Adipocyte (in vitro differentiated cells): ENCODE measurements around the gene OR10H5.
"Not testable (repeated sequence)": the region's sequence is repeated elsewhere in the genome, so short reads cannot be mapped to it uniquely, and the experiment has no call there.

Experiments used
- DNase-seq: peaks from one replicate; pipeline ENCODE4 v3.0.0-alpha.2; 2015; ENCODE audit warnings: low read depth
- H3K27me3 ChIP-seq: replicated peaks from 2 replicates; pipeline ENCODE4 v1.7.0; 2013; ENCODE audit warnings: mild to moderate bottlenecking, low read length, moderate library complexity; ENCODE audit not compliant: control insufficient read depth, insufficient read depth
- H3K36me3 ChIP-seq: 2 replicates; pipeline ENCODE4 v1.7.0; 2013; ENCODE audit warnings: low read length, mild to moderate bottlenecking, moderate library complexity; ENCODE audit not compliant: control insufficient read depth, insufficient read depth, severe bottlenecking
- H3K4me1 ChIP-seq: 2 replicates; pipeline ENCODE4 v1.7.0; 2013; ENCODE audit warnings: mild to moderate bottlenecking, low read length, moderate library complexity; ENCODE audit not compliant: control insufficient read depth, insufficient read depth
- H3K4me3 ChIP-seq: 2 replicates; pipeline ENCODE4 v1.7.0; 2013; ENCODE audit warnings: mild to moderate bottlenecking, low read length, moderate library complexity
- H3K9ac ChIP-seq: 2 replicates; pipeline ENCODE4 v1.7.0; 2013; ENCODE audit warnings: mild to moderate bottlenecking, low read length, moderate library complexity
- H3K9me3 ChIP-seq: 2 replicates; pipeline ENCODE4 v1.7.0; 2013; ENCODE audit warnings: mild to moderate bottlenecking, low read length, moderate library complexity; ENCODE audit not compliant: control insufficient read depth

OR10H5 gene, protein sequence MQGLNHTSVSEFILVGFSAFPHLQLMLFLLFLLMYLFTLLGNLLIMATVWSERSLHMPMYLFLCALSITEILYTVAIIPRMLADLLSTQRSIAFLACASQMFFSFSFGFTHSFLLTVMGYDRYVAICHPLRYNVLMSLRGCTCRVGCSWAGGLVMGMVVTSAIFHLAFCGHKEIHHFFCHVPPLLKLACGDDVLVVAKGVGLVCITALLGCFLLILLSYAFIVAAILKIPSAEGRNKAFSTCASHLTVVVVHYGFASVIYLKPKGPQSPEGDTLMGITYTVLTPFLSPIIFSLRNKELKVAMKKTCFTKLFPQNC

DNA sequence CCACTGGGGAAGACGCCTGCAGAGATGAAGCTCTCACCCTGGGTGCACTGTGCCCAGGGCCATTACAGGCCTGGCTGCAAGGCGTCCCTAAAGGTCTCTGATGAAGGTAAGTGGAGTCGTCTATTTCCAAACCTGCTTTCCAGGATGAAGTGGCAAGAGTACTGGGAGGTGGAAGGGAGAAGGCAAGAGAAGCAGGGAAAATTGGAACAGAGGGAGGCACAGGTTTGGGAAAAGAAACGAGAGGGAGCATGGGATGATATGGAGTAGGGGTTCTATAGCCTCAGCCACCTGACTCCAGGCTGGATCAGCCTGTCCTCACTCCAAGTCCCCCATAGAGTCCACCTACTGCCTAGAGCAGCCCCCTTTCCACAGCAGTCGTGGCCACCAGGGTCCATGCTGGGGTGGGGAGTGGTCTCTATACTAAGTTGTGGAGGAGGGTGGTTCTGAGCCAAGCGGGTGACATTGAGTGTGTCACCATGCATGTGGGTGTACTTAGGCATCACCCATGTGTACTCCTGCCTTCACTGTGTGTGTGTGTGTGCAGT, at the start of gene OR10H5:
Gene OR10H5 (plus strand): TSS at position 51 of the 545 bp plus-strand sequence. CDS start 6,388 bp downstream, outside the sequence.
- no peak within 1 kb of the TSS for H3K9ac ChIP-seq
- DNase-seq, result no peak
- no peak within 1 kb of the TSS for H3K4me3 ChIP-seq
- no peaks in the 10 kb centered on the region for H3K36me3 ChIP-seq
- peaks cover 16% of the 10 kb centered on the region for H3K27me3 ChIP-seq
- H3K4me1 ChIP-seq, result no peaks in the 10 kb centered on the region
- no peaks in the 10 kb centered on the region for H3K9me3 ChIP-seq

DNA sequence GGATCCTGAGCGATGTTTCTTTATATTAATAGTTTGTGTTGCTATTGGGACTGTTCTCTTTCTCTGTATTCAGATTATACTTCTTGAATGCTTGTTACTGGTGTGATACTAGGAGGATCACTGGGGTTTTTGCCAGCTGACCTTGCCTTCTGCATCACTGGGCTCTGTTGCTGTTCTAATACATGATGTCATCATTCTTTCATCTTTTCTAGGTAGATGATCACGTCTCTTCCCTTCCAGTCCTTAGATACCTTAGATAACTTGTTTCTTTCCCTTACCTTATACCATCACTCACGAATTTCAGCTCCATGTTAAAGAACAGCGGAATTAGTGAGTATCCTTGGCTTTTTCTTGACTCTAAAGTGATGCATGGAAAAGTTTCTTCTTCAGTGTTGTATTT, 49.7 kb upstream of the OR10H5 start, which contains the start of gene OR10H3:
Gene OR10H3 (plus strand): TSS at position 264 of the 400 bp plus-strand sequence. CDS start 3,408 bp downstream, outside the sequence.
- Histone ChIP-seq H3K27me3 (no peaks in the 10 kb centered on the region), H3K9me3 (peaks cover 7% of the 10 kb centered on the region), H3K36me3 (no peaks in the 10 kb centered on the region), H3K4me3 (no peak within 1 kb of the TSS), H3K9ac (no peak within 1 kb of the TSS), H3K4me1 (no peaks in the 10 kb centered on the region)
- DNase-seq, result no peak

DNA sequence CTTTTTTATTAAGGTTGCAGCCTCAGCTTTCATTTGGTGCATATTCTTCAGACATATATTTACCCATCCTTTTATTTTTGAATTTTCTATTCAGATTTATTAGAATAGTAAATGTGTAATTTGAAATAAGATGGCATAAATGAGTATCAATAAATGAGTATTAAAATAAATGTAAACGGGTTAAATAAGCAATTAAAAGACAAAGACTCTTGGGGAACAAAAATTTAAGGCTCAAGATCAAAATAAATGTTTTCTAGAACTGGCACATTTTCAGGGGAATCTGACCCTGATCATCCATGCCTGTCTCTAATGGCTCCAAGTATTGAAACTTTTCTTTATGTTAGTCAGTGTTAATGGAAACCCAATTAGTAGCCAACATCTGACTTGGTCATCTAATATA, 46.7 kb upstream of the OR10H5 start:
- no peaks in the 10 kb centered on the region for H3K27me3 ChIP-seq
- no peak for DNase-seq
- H3K4me1 ChIP-seq, result no peaks in the 10 kb centered on the region
- peaks cover 7% of the 10 kb centered on the region for H3K9me3 ChIP-seq
- no peak overlapping the region for H3K4me3 ChIP-seq
- H3K9ac ChIP-seq, result no peak overlapping the region
- no peaks in the 10 kb centered on the region for H3K36me3 ChIP-seq

DNA sequence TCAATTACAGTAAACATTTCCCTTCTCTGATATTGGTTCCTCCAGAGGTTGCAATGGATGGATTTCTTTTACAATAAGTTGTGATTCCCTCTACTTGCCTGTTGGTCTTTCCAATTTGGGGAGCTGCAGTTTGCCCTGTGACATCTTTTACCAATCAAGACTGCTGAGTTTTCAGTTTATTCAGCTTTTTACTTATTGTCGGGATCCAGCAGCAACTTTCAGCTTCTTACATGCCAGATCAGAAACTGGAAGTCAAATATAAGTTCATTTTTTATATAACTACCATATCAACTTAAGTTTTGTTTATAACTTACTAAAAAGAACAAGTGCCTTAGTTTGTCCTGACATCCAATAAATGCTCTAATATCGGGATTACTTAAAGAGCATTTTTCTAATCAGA, 39.2 kb upstream of the OR10H5 start:
- H3K36me3 ChIP-seq, result no peaks in the 10 kb centered on the region
- H3K4me3 ChIP-seq, result no peak overlapping the region
- H3K4me1 ChIP-seq, result no peaks in the 10 kb centered on the region
- no peak for DNase-seq
- H3K9ac ChIP-seq, result no peak overlapping the region
- H3K27me3 ChIP-seq, result no peaks in the 10 kb centered on the region
- H3K9me3 ChIP-seq, result peaks cover 10% of the 10 kb centered on the region

DNA sequence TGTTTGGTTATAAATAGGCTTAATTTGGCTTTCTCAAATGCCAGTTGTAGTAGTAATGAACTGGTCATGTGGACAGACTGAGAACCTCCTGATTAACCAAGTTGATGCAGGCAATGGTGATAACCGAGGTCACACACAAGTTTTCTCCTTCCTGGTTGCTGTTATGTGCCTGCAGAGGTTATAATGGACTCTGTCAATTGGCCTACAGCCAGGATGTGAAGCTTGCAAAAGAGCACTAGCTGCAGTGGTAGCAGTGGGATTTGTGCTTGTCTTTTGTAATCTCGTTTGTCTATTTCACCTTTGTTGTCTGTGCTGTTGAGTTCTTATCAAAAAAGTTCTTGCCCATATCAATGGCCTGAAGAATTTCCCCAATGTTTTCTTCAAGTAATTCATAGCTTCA, 29.1 kb upstream of the OR10H5 start:
- Histone ChIP-seq H3K4me1 (no peaks in the 10 kb centered on the region), H3K4me3 (no peak overlapping the region), H3K27me3 (no peaks in the 10 kb centered on the region), H3K36me3 (no peaks in the 10 kb centered on the region), H3K9me3 (peaks cover 3% of the 10 kb centered on the region), H3K9ac (no peak overlapping the region)
- no peak for DNase-seq

DNA sequence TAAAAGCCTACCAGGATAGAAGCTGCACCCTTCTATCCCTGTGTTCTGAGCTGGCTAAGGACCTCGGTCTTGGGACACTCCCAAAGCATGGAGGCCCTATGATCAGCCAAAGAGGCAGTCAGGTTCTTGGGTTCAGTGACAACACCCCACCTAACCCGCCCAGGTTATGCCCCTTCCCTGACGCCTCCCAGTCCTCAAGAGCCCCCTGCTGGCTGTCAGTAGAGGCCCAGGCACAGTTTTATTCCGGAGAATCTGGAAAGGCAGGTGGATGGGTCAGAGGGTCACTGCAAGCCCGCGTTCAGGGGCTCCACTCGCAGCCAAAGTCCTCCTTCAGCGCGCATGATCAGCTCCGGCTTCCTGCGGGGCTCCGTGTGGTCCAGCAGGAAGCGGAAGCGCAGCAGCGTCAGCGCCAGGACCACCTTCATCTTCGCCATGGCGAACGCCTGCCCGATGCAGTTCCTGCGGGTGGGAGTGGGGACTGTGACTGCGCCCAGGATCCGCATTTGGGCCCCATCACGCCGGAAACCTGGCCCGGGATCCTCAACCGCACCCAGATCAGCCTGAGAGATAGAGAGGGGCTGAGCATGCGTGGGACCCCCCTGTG, 27.4 kb upstream of the OR10H5 start:
- H3K9me3 ChIP-seq, result peaks cover 3% of the 10 kb centered on the region

DNA sequence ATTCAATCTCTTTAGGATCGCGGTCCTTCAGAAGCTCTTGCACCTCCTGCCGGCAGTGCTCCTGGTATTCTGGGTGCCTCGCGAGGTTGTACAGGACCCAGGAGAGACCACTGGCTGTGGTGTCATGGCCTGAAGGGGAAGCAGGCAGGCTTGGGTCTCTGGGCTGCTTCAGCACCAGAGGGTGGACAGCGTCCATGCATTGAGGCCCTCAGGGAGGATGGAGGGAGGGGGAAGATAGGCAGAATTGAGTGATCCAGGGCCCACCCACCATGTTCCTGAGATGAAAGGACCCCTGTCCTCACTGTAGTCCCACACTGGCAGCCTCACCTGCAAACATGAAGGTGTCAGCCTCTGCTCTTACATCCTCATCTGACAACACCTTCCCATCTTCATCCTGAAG, 17.9 kb upstream of the OR10H5 start:
- H3K4me1 ChIP-seq, result no peaks in the 10 kb centered on the region
- H3K9ac ChIP-seq, result no peak overlapping the region
- peaks cover 18% of the 10 kb centered on the region for H3K9me3 ChIP-seq
- DNase-seq, result no peak
- no peaks in the 10 kb centered on the region for H3K36me3 ChIP-seq
- no peak overlapping the region for H3K4me3 ChIP-seq
- no peaks in the 10 kb centered on the region for H3K27me3 ChIP-seq

More for the DNA sequence above, 27.4 kb upstream of the OR10H5 start:
- Histone ChIP-seq H3K9ac (no peak overlapping the region), H3K36me3 (no peaks in the 10 kb centered on the region), H3K4me3 (no peak overlapping the region), H3K27me3 (no peaks in the 10 kb centered on the region), H3K4me1 (no peaks in the 10 kb centered on the region)
- no peak for DNase-seq

DNA sequence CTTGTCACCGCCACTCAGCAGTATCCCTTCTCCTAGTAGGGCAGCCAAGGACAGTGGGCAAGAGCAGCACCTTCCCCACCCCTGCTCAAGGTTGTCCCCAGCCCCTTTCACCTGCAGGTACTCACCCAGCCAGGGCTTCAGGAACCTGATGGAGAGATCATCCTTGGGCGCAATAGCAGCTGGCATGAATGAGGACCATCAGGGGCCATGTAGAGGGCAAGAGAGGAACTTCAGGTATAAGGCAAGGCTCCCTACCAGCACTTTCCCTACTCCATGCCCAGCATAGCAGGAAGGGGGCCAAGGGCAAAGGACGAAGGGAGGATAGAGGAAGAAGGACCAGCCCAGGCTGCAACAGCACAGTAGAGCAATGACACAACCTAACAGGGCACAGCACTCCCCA, 13.3 kb upstream of the OR10H5 start:
- not testable (repeated sequence) for DNase-seq, H3K9me3 ChIP-seq, H3K27me3 ChIP-seq

DNA sequence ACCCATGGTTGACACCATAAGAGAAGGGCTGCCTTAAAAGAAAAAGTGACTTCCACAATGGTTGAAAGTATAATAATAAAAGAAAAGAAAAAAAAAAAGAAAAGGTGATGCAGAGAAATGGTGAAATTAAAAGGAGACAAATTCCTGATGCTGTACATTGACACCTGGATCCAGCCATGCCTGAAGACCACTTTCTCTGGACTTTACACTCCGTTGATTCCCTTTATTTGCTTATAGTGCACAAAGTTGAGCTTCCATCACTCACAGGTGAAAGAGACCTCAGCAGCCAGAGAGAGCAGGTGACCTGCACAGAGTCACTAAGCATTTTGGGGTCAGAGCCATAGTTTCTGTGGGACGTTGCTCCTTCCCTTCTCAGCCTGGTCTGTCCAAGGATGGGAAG, 12.2 kb upstream of the OR10H5 start:
- H3K9ac ChIP-seq, result no peak overlapping the region
- no peaks in the 10 kb centered on the region for H3K36me3 ChIP-seq
- H3K27me3 ChIP-seq, result no peaks in the 10 kb centered on the region
- no peaks in the 10 kb centered on the region for H3K4me1 ChIP-seq
- DNase-seq, result no peak
- peaks cover 3% of the 10 kb centered on the region for H3K9me3 ChIP-seq
- no peak overlapping the region for H3K4me3 ChIP-seq

More for the DNA sequence above, 13.3 kb upstream of the OR10H5 start:
- H3K9ac ChIP-seq, H3K36me3 ChIP-seq, H3K4me1 ChIP-seq, H3K4me3 ChIP-seq: not testable (repeated sequence)

DNA sequence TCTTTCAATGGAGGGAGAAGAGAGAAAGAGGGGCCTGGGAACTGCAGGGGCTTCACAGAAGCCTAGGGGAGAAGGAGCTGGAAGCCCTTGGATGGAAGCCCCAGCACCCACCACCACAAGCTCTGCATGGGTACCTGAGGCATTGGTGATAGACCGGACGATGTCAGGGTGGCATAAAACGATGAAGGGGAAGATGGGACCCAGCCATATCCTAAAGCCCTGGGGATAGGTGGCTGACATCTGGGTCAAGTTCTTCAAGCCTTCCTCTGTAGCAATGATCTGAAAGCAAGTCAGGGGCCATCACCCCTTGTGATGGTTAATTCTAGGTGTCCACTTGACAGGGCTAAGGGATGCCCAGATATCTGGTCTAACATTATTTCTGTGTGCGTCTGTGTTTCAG, 11.2 kb upstream of the OR10H5 start:
- peaks cover 3% of the 10 kb centered on the region for H3K9me3 ChIP-seq
- H3K4me1 ChIP-seq, result no peaks in the 10 kb centered on the region
- no peak overlapping the region for H3K9ac ChIP-seq
- H3K4me3 ChIP-seq, result no peak overlapping the region
- no peak for DNase-seq
- H3K27me3 ChIP-seq, result no peaks in the 10 kb centered on the region
- no peaks in the 10 kb centered on the region for H3K36me3 ChIP-seq

DNA sequence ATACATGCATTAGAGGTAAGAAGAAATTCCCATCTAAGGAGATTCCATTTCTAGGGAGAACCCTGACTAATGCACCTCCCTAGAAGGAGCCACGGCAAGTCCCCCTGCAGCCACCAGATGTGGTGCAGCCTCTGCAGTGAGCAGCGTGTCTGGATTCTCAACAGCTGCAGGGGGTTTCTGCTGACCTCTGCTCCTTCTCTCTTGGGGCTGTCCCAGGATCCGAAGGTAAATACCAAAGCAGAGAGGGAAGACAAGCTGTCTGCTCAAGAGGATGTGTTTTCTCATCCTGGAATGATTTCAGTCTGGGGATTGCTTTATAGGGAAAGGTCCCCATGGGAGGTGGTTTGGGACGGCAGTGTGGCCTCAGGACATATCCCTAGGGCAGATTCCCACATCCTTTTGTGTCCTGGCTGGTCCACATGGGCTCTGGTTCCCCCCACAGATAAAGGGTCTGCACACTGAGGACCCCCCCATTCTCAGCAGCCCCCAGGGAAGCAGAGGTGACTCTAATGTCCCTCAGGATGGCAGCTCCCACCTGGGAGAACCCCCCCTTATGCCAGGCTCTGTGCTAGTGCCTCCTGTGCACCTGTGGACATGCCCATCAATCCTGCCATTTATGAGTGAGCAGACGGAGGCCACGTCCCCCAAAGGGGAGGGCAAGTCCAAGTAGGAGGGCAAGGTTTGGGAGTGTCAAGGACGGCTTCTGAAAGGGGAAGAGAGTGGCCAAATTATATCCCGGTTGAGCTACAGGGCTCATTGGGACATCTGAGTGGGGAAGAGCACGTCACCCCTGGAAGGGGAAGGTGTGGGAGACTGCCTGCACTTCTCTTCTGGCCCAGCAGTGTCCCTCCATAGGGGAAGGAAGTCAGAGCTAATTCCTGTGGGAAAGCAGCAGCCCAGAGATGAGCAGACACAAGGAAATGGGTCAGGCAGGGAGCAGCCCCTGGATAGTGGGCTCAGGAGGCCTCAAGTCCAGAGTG, 10.2 kb upstream of the OR10H5 start:
- Histone ChIP-seq H3K27me3 (no peaks in the 10 kb centered on the region), H3K9me3 (peaks cover 3% of the 10 kb centered on the region), H3K36me3 (no peaks in the 10 kb centered on the region), H3K4me3 (no peak overlapping the region), H3K4me1 (no peaks in the 10 kb centered on the region), H3K9ac (no peak overlapping the region)
- no peak for DNase-seq
